ENCODE results near the gene AIF1. TPM values are rescaled to one million over a fixed set of nuclear protein-coding genes. Genes with fewer than 3 reads are reported as not detected.

AIF1 gene
- total RNA-seq, 1 donor from 2014 or later: 109 TPM

GRCh38 chr6:31592396-31592771 is 22.6 kb upstream of the AIF1 start:
- no peak for DNase-seq

GRCh38 chr6:31597006-31597405 is 18.0 kb upstream of the AIF1 start:
- DNase-seq (no peak), ATAC-seq (peak; percentile 67 to 71)
- no peaks in the 10 kb centered on the region for H3K27me3 ChIP-seq (ENCODE audit: low read depth)
- H3K36me3 ChIP-seq: no peaks in the 10 kb centered on the region
- H3K4me1 ChIP-seq: no peaks in the 10 kb centered on the region
- H3K4me3 ChIP-seq: no peak overlapping the region
- intact Hi-C loops (cut with DNase I): loop anchor here (10.0 kb wide), 1 partner anchor 52 kb away; the partner anchor contains the start of genes ATP6V1G2, DDX39B and NFKBIL1
- H3K9me3 ChIP-seq: no peaks in the 10 kb centered on the region
- H3K27ac ChIP-seq: no peak overlapping the region
- peak; percentile 44 for TF ChIP-seq CTCF (IDR thresholded peaks at IDR 0.05)

More at GRCh38 chr6:31592396-31592771, 22.6 kb upstream of the AIF1 start:
- TF ChIP-seq CTCF (IDR thresholded peaks at IDR 0.05): no peak
- intact Hi-C loops (cut with DNase I): loop anchor here (10.0 kb wide), 1 partner anchor 48 kb away; the partner anchor contains the start of genes ATP6V1G2, DDX39B and NFKBIL1
- H3K27ac ChIP-seq: no peak overlapping the region
- ATAC-seq: no peak
- H3K4me1 ChIP-seq: no peaks in the 10 kb centered on the region
- H3K27me3 ChIP-seq (ENCODE audit: low read depth): no peaks in the 10 kb centered on the region
- H3K9me3 ChIP-seq: no peaks in the 10 kb centered on the region
- no peaks in the 10 kb centered on the region for H3K36me3 ChIP-seq
- H3K4me3 ChIP-seq: no peak overlapping the region

- Histone ChIP-seq H3K4me1 (no peaks in the 10 kb centered on the region), H3K27me3 (ENCODE audit: low read depth) (no peaks in the 10 kb centered on the region), H3K9me3 (no peaks in the 10 kb centered on the region), H3K27ac (no peak overlapping the region), H3K4me3 (no peak overlapping the region), H3K36me3 (no peaks in the 10 kb centered on the region)
- intact Hi-C loops (cut with DNase I): no loop called here
- no peak for ATAC-seq
- no peak for DNase-seq
- TF ChIP-seq CTCF (IDR thresholded peaks at IDR 0.05): no peak
Observed at GRCh38 chr6:31607317-31607716, 7.7 kb upstream of the AIF1 start.

- ATAC-seq (no peak), DNase-seq (no peak)
- TF ChIP-seq CTCF (IDR thresholded peaks at IDR 0.05): no peak
- Histone ChIP-seq H3K4me3 (no peak overlapping the region), H3K27ac (no peak overlapping the region), H3K27me3 (ENCODE audit: low read depth) (no peaks in the 10 kb centered on the region), H3K4me1 (peaks cover 5% of the 10 kb centered on the region), H3K9me3 (no peaks in the 10 kb centered on the region), H3K36me3 (no peaks in the 10 kb centered on the region)
- intact Hi-C loops (cut with DNase I): no loop called here
Observed at GRCh38 chr6:31609519-31610406, 5.3 kb upstream of the AIF1 start.

- H3K4me3 ChIP-seq: no peak overlapping the region
- intact Hi-C loops (cut with DNase I): no loop called here
- ATAC-seq: no peak
- no peak for DNase-seq
- no peak overlapping the region for H3K27ac ChIP-seq
- H3K36me3 ChIP-seq: no peaks in the 10 kb centered on the region
- no peaks in the 10 kb centered on the region for H3K9me3 ChIP-seq
- H3K27me3 ChIP-seq (ENCODE audit: low read depth): no peaks in the 10 kb centered on the region
- TF ChIP-seq CTCF (IDR thresholded peaks at IDR 0.05): no peak
- peaks cover 5% of the 10 kb centered on the region for H3K4me1 ChIP-seq
Observed at GRCh38 chr6:31610968-31611367, 4.1 kb upstream of the AIF1 start.

All from lower lobe of right lung (tissue), 2 donors.